ENCODE measurements around the gene PPFIA2. TPM values are rescaled to one million over a fixed set of nuclear protein-coding genes. Genes with fewer than 3 reads are reported as not detected.

PPFIA2 gene
- total and polyA plus RNA-seq, 10 of the 15 experiments (the other 5 are each of a cell fraction or from before 2014, with no cell fraction given), result 0.06 to 0.39 (median 0.18) TPM; not detected in 6

DNA sequence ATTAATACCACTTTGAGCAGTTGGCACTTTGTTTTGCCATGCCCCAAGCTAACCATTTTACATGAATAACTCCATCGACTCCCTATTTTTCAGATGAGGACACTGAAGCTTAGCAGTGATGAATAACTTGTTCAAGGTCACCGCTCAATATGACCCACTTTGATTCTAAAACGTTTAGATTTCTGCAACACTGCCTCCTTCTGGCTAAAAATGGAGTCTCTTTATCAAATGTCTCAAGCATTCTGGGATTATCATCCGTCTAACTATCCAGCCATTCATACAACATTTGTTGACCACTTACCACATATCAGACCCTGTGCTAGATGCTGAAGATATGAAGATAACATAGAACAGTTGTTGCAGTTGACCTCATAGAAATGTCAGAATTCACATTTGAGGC lies 298.0 kb downstream of the PPFIA2 start:
- Histone ChIP-seq H3K36me3 (ENCODE audit: control insufficient read depth in 2 of 2, insufficient read depth in 2 of 2, low read length in 1 of 2) (no peaks in the 10 kb centered on the region), H3K4me2 (ENCODE audit: control insufficient read depth, insufficient read depth) (no peak overlapping the region), H3K4me1 (ENCODE audit: control insufficient read depth, insufficient read depth, low read length) (no peaks in the 10 kb centered on the region), H3K27me3 (replicated peaks in 1 of 2; ENCODE audit: control insufficient read depth in 2 of 2, insufficient read depth in 2 of 2, low read length in 1 of 2) (no peaks in the 10 kb centered on the region), H3K4me3 (no peak overlapping the region), H3K79me2 (ENCODE audit: control insufficient read depth, insufficient read depth, low read length) (no peaks in the 10 kb centered on the region), H3K9me3 (replicated peaks; ENCODE audit: control insufficient read depth, insufficient read depth, low read length) (no peaks in the 10 kb centered on the region), H3K9ac (ENCODE audit: control insufficient read depth, insufficient read depth, low read length) (no peak overlapping the region), H4K20me1 (ENCODE audit: control insufficient read depth, insufficient read depth) (no peaks in the 10 kb centered on the region), H3K27ac (ENCODE audit: control insufficient read depth, insufficient read depth) (no peak overlapping the region), H2AFZ (ENCODE audit: control insufficient read depth, low read depth, low read length) (no peak overlapping the region)
- WGBS (ENCODE audit: insufficient coverage, insufficient replicate concordance, low lambda C conversion rate, missing lambda C conversion rate), result 25% methylated on average over 4 of the region's 4 CpGs
- in situ Hi-C loops (cut with MboI) (no loop called here), intact Hi-C loops (cut with micrococcal nuclease; ENCODE audit: unreplicated experiment) (no loop called here)
- no peak for TF ChIP-seq YBX1 (IDR thresholded peaks at IDR 0.05)
- TF ChIP-seq GATAD2B (conservative IDR thresholded peaks at IDR 0.05; ENCODE audit: low read depth), result no peak
- TF ChIP-seq MTA3 (IDR thresholded peaks at IDR 0.05; ENCODE audit: borderline replicate concordance, low read length), result no peak
- no peak for TF ChIP-seq MEF2B (IDR thresholded peaks at IDR 0.05; ENCODE audit: partially characterized antibody, poor library complexity, severe bottlenecking)
- TF ChIP-seq TARDBP (IDR thresholded peaks at IDR 0.05; ENCODE audit: borderline replicate concordance), result no peak
- peak in 2 of 3 experiments; percentile 1 to 29; a peak in 1 of 6 replicates for TF ChIP-seq CTCF (IDR thresholded peaks at IDR 0.05 in 2 of 3, conservative IDR thresholded peaks at IDR 0.05 in 1 of 3; ENCODE audit: control insufficient read depth in 2 of 3, extremely low read depth in 1 of 3, insufficient read depth in 1 of 3, low read depth in 3 of 3, low read length in 3 of 3)
- DNase-seq (ENCODE audit: low read depth, low spot score), result no peak
- SMC1A ChIA-PET (ENCODE audit: uncharacterized antibody, unreplicated experiment), result interaction anchor here (0.9 kb wide), 1 partner anchor 907 kb away, joined by 3 read pairs; no protein-coding TSS in a partner anchor
- RAD21 ChIA-PET (ENCODE audit: unreplicated experiment), result no interaction called here
- ATAC-seq, result no peak
- CTCF ChIA-PET, result interaction anchor here (1.6 to 2.0 kb wide), 2 partner anchors 10 to 11 kb away, joined by 4 to 6 read pairs; no protein-coding TSS in a partner anchor
- POLR2A ChIA-PET, result no interaction called here
- BruUV-seq (replicated peaks), result no TSS peak
- FAIRE-seq, result peak; percentile 27

All from GM12878 (cell line).